ENCODE measurements around the gene CTU1.

DNA sequence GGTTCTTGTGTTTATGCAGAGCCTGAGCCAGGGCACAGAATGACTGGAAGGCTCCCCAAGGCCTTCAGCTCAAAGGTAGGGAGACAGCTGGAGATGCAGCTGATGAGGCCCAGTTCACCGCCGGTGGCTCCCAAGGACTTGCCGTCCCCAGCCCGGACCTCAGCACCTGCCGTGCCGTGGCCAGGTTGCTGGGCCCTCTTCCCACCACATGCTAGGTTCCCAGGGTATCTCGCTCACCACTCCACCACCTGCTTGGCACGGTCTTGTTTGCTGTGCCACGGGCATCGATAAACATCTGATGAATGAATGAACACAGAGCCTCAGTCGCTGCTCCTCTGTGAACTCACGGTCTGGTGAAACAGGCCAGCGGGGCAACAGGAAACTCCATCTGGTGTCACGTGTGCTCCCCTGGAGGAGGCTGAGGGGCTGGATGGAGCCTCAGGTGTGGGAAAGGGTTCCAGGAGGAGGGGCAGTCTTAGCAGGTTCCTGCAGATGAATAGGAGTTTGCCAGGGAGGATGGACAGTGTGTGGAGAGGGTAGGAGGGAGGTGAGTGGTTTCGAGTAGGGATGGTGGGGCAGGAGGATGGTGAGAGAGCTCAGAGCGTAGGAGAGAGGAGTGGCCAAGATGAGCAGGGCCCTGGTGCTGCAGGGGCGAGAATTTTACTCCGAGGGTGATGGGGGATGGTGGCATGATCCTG is 21.9 kb downstream of the CTU1 start:
- TF ChIP-seq CTCF (IDR thresholded peaks at IDR 0.05; ENCODE audit: low read depth, low read length) (no peak), EZH2phosphoT487 (IDR thresholded peaks at IDR 0.05; ENCODE audit: low read depth) (no peak)

All from OCI-LY3 (cell line).